ENCODE data around the gene LLGL1.

The LLGL1 gene

GRCh38 chr17:18278867-18279266 is 53.4 kb downstream of the LLGL1 start:
- DNase-seq, result no peak

GRCh38 chr17:18280249-18280648 is 54.8 kb downstream of the LLGL1 start:
- no peak for DNase-seq

- DNase-seq, result no peak
These were observed 55.4 kb downstream of the LLGL1 start for GRCh38 chr17:18280766-18281371.

- no peak for DNase-seq
These were observed 56.4 kb downstream of the LLGL1 start for GRCh38 chr17:18281788-18282187.

GRCh38 chr17:18285296-18285695 is 59.9 kb downstream of the LLGL1 start:
- no peak for DNase-seq

GRCh38 chr17:18291718-18292540 is 66.5 kb downstream of the LLGL1 start:
- no peak for DNase-seq
